ENCODE measurements around the gene MMP15.

Gene MMP15

GRCh38 chr16:58045096-58045495 lies 19.5 kb downstream of the MMP15 start:
- no peak overlapping the region for H3K4me3 ChIP-seq (ENCODE audit: low read depth, low read length)
- TF ChIP-seq CTCF (IDR thresholded peaks at IDR 0.05; ENCODE audit: insufficient read depth, low read depth, low read length, missing control alignments), result no peak
- no peak for DNase-seq (ENCODE audit: low read depth)

GRCh38 chr16:58046054-58046881 lies 20.7 kb downstream of the MMP15 start:
- H3K4me3 ChIP-seq (ENCODE audit: low read depth, low read length), result no peak overlapping the region
- no peak for TF ChIP-seq CTCF (IDR thresholded peaks at IDR 0.05; ENCODE audit: insufficient read depth, low read depth, low read length, missing control alignments)
- DNase-seq (ENCODE audit: low read depth), result no peak

GRCh38 chr16:58046936-58047335 lies 21.4 kb downstream of the MMP15 start:
- H3K4me3 ChIP-seq (ENCODE audit: low read depth, low read length), result no peak overlapping the region
- no peak for TF ChIP-seq CTCF (IDR thresholded peaks at IDR 0.05; ENCODE audit: insufficient read depth, low read depth, low read length, missing control alignments)
- no peak for DNase-seq (ENCODE audit: low read depth)

- DNase-seq (ENCODE audit: low read depth), result no peak
- TF ChIP-seq CTCF (IDR thresholded peaks at IDR 0.05; ENCODE audit: insufficient read depth, low read depth, low read length, missing control alignments), result no peak
- no peak overlapping the region for H3K4me3 ChIP-seq (ENCODE audit: low read depth, low read length)
Observed at GRCh38 chr16:58047557-58048348, 22.2 kb downstream of the MMP15 start.

- TF ChIP-seq CTCF (IDR thresholded peaks at IDR 0.05; ENCODE audit: insufficient read depth, low read depth, low read length, missing control alignments), result no peak
- H3K4me3 ChIP-seq (ENCODE audit: low read depth, low read length), result no peak overlapping the region
- DNase-seq (ENCODE audit: low read depth), result no peak
Observed at GRCh38 chr16:58048494-58049231, 23.1 kb downstream of the MMP15 start.

- no peak for TF ChIP-seq CTCF (IDR thresholded peaks at IDR 0.05; ENCODE audit: insufficient read depth, low read depth, low read length, missing control alignments)
Observed at GRCh38 chr16:58049232-58050185, 24.0 kb downstream of the MMP15 start.

More at GRCh38 chr16:58049232-58050185, 24.0 kb downstream of the MMP15 start:
- no peak overlapping the region for H3K4me3 ChIP-seq (ENCODE audit: low read depth, low read length)
- DNase-seq (ENCODE audit: low read depth), result no peak

All from GM12865 (cell line).